ENCODE measurements around the gene FBXL15.

The FBXL15 gene

DNA sequence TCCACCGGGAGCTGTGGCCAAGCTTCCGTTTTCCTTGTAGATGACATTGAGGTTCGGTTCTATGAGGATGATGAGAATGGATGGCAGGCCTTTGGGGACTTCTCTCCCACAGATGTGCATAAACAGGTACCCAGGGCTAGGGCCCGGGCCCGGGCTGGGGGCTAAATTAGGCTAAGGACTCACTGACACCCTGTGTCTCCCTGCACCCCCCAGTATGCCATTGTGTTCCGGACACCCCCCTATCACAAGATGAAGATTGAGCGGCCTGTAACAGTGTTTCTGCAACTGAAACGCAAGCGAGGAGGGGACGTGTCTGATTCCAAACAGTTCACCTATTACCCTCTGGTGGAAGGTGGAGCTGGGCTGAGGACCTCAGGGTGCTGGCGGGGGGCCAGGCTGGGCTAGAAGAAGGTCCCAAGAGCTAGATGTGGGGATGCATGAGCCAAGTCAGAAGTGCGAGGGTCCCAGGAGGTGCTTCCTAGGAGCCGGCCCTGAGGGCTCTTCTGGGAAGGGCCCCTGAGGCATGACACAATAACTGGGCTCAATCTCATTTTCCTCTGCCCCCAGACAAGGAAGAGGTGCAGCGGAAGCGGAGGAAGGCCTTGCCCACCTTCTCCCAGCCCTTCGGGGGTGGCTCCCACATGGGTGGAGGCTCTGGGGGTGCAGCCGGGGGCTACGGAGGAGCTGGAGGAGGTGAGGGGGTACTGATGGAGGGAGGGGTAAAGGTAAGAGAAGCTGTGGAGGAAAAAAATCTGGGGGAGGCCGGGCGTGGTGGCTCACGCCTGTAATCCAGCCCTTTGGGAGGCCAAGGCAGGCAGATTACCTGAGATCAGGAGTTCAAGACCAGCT, 22.2 kb upstream of the FBXL15 start:
- no peak for DNase-seq

DNA sequence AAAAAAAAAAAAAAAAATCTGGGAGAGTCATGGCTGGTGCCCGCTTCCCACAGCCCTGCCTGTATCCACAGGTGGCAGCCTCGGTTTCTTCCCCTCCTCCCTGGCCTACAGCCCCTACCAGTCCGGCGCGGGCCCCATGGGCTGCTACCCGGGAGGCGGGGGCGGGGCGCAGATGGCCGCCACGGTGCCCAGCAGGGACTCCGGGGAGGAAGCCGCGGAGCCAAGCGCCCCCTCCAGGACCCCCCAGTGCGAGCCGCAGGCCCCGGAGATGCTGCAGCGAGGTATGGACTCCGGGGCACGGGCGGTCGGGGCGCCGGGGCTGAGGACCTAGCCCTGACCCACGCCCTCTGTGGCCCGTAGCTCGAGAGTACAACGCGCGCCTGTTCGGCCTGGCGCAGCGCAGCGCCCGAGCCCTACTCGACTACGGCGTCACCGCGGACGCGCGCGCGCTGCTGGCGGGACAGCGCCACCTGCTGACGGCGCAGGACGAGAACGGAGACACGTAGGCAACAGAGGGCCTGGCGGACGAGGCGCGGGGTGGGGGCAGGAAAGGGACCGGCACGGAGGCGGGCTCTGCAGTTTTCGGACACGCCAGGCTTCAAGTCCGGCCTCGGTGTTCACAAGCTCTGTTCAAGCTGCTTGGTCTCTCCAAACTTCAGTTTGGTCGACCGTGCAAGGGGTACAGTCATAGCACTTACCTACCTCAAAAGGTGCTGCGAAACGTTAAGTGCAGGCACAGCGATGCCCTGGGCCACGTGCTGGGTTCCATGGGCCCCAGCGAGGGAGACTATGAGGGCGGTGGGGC, 21.2 kb upstream of the FBXL15 start:
- DNase-seq, result peak; percentile 82

DNA sequence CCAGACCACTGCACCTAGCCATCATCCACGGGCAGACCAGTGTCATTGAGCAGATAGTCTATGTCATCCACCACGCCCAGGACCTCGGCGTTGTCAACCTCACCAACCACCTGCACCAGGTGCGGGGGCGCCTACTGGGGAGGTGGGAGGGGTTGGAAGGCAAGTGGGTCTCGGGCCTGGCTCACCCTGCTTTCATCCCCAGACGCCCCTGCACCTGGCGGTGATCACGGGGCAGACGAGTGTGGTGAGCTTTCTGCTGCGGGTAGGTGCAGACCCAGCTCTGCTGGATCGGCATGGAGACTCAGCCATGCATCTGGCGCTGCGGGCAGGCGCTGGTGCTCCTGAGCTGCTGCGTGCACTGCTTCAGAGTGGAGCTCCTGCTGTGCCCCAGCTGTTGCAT, 20.6 kb upstream of the FBXL15 start:
- DNase-seq, result no peak

DNA sequence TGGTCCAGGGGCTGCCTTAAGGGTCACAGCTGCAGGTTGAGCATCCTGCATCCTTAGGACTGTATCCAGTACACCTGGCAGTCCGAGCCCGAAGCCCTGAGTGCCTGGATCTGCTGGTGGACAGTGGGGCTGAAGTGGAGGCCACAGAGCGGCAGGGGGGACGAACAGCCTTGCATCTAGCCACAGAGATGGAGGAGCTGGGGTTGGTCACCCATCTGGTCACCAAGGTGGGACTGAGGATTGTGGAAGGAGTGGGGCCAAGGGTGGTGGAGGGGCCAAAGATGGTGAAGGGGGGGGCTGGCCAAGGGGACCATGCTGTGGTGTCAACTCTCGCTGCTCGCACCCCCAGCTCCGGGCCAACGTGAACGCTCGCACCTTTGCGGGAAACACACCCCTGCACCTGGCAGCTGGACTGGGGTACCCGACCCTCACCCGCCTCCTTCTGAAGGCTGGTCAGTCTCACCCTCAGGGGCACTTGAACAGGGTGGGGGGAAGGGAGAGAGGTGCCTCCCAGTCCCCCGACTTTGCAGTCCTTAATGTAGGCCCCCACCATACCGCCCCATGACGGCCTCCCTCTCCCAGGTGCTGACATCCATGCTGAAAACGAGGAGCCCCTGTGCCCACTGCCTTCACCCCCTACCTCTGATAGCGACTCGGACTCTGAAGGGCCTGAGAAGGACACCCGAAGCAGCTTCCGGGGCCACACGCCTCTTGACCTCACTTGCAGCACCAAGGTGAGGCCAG, 19.9 kb upstream of the FBXL15 start:
- no peak for DNase-seq

DNA sequence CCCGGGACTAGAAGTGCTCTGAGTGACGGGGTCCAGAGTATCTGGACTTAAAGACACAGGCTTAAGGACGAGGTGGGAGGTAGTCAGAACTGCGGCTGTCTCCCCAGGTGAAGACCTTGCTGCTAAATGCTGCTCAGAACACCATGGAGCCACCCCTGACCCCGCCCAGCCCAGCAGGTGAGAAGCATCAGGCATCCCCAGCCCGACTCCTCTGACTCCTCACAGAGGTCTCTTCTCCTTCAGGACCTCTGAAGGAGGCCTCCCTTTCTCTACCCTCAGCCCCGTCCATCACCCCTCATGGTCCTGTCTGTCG, 19.3 kb upstream of the FBXL15 start:
- DNase-seq, result no peak

DNA sequence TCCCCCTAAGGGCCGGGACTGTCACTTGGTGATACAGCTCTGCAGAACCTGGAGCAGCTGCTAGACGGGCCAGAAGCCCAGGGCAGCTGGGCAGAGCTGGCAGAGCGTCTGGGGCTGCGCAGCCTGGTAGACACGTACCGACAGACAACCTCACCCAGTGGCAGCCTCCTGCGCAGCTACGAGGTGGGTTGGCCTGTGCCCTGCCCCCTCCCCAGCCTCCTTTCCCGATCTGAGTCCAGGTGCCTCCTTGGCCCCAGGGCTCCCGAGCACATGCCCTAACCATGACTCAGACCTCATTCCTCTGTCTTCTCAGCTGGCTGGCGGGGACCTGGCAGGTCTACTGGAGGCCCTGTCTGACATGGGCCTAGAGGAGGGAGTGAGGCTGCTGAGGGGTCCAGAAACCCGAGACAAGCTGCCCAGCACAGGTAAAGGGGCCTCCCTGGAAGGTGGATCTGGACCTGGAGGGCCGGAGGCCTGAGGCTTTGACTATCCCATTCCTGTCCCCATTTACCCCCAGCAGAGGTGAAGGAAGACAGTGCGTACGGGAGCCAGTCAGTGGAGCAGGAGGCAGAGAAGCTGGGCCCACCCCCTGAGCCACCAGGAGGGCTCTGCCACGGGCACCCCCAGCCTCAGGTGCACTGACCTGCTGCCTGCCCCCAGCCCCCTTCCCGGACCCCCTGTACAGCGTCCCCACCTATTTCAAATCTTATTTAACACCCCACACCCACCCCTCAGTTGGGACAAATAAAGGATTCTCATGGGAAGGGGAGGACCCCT, 18.7 kb upstream of the FBXL15 start:
- DNase-seq, result peak; percentile 95

DNA sequence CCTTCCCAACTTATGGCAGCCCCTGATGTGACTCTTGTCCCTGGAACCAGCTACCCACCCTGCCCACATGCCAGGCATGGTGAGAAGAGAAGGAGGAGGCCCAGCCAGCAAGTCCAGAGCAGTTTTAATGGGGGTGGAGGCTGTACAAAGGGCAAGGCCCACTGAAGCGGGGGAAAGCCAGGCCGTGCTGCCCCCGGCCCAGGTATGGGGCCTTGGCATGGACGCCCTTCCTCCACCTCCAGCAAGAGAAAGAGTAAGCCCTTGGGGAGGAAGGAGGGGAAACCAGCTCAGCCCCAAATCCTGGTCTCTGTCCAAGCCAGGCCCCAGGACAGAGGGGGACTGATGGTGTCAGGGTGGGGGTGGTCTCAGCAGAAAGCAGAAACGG, 18.1 kb upstream of the FBXL15 start:
- no peak for DNase-seq

DNA sequence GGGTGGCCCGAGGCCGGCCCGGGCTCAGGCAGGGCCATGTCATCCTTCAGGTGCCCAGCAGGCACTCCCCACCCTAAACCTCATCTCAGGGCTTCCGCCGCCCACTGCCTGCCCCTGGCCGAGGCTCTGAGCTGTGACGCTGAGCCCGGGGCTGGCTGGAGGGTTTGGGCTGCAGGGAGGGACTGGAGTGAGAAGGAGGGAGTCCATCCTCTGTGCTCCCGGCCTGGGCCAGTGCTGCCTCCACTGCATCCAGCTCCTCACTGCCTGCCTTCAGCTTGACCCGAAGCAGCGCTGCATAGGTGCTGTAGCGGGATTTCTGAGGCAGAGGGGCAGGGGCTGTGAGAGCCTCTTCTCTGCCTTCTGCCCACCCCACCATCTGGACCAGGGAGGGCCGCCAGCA, 17.5 kb upstream of the FBXL15 start:
- no peak for DNase-seq

DNA sequence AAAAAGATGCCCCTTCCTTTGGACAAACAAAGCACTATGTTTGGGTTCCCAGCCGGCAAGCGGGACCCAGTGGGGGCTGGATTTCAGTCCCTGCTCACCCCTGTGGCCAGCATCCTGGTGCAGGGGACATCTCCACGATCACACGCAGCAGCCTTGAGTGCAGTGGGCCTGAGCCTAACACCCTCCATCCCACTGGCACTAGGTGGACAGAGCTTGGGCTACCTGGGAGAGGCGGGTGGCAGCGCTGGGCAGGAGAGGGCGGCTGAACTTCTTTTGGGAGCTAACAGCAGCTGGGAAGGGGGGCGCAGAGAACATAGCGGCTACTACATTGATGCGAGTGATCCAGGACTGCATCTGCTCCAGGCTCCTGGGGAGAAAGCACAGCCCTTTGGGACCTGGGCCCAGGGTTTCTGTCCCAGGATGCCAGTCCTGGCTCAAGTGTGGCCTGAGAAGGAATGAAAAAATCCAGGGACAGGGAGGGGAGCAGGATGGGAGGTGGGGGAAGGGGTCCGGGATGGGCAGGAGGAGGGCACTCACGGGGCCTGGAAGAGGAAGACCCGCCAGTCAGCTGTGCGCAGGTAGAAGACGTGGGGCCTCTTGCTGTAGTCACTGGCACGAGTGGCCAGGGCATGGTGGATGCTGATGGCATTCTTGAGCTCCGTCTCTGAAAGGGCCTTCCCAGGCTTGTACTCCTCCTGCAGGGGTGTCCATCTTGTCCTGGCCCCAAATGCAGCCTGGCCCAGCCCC, 16.1 kb upstream of the FBXL15 start:
- DNase-seq, result no peak

DNA sequence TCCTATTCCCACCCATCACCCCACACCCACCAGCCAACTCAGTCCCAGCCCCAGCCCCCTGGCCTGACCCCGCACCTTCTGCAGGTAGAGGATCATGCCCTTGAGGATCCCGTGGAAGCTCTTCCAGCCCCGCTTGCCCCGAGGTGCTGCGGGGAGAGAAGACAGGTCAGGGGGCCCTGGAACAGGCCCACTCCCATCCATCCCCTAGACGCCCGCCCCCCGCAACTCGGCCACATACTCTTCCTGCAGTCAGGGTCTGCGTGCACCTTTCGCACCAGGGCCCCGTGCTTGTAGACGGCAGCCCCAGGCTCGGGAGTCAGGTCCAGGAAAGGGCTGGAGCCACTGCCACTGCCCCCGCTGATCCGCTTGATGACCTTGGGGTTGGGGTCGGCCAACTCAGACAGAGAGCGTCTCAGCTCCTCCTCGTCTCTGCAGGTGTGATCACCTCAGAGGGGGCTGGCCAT, 15.5 kb upstream of the FBXL15 start:
- DNase-seq, result no peak

DNA sequence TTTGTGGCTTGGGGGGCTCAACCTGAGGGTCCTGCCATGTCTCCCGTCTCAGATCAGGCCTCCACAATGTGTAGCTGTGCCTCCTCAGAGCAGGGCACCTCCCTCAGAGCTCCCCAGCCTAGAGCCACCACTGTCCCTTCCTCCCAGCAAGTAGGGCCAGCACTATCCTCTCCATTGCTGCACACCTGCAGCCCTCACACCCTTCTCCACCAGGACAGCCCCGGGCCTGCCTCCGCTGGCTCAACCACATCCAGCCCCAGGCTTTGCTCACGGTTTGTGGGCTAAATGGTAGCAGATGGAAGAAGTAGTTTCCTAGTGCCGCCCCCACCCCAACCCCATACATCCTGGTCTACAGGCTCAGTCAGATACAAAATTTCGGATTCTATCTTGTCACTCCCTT, 15.0 kb upstream of the FBXL15 start:
- no peak for DNase-seq

DNA sequence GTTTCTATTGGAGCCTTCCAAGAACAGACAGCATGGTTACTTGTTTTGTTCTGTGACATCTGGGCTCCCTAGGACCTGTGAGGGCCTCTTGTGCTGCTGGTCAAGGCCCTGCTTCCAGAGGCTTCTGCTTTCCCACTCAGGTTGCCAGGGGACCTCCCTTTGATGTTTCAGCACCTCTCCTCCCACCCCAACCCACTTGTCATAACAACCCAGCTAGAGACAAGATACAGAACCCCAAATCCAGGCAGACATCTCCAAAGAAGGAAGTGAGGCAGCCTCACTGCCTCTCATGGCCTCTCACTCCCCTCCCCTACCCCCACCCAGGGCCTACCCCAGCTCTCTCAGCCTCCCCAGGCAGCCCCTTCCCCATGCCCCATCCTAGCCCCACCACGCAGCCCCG, 13.8 kb upstream of the FBXL15 start:
- no peak for DNase-seq

DNA sequence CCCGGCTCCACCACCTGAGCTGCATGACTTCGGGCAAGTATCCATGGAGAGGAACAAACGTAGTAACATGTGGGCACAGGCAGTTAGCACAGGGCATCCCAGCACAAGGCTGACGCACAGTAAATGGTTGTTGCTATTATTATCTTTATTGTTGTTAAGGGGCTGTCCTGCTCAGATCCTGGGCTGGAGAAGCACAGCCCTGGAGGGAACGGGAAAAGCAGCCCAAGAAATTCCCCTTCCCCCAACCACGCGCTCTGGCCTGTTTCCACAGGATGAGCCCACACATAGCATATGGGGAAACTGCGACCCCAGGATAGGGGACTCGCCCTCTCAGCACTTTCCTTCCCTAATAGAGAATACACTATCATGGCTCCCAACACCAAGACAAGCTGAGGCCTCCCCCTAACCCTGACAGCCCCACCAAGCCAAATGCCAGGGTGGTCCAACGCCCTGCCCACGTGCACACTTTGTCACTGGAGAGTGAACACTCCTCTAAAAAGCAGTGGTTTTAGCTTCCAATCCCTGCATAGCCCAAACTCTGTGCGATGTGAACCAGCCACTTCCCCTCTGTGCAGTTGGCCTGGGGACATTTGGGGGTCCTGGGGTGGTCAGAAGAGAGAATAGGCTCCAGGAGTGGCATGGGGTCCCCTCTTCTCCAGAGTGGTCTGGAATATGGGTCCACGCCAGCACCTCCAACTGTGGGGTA, 13.1 kb upstream of the FBXL15 start:
- no peak for DNase-seq

DNA sequence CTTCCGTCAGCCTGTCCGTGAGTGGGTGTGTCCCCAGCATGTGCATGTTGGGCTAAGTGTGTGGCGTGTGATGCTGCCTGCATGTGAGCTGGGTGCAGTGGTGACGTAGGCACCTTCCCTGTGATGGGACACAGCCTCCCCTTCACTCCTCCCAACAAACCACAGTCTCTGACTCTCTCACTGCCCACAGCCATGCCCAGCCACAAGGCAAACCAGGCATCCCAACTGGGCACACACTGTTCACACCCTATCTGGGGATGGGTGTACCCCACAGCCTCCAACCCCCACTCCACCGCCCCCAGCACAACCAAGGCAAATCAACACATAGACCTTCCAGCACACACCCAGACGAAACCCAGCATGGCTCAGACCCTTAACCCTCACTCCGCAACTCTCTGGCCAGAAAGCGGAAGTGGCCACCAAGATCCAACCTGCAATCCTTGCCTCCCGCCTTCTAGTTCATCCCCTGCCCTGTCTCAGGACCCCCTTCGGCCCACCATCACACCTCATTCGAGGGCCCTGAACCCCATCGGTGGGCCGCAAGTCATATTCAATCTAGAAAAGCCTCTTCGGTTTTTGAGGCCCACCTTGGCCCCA, 12.4 kb upstream of the FBXL15 start:
- DNase-seq, result no peak

DNA sequence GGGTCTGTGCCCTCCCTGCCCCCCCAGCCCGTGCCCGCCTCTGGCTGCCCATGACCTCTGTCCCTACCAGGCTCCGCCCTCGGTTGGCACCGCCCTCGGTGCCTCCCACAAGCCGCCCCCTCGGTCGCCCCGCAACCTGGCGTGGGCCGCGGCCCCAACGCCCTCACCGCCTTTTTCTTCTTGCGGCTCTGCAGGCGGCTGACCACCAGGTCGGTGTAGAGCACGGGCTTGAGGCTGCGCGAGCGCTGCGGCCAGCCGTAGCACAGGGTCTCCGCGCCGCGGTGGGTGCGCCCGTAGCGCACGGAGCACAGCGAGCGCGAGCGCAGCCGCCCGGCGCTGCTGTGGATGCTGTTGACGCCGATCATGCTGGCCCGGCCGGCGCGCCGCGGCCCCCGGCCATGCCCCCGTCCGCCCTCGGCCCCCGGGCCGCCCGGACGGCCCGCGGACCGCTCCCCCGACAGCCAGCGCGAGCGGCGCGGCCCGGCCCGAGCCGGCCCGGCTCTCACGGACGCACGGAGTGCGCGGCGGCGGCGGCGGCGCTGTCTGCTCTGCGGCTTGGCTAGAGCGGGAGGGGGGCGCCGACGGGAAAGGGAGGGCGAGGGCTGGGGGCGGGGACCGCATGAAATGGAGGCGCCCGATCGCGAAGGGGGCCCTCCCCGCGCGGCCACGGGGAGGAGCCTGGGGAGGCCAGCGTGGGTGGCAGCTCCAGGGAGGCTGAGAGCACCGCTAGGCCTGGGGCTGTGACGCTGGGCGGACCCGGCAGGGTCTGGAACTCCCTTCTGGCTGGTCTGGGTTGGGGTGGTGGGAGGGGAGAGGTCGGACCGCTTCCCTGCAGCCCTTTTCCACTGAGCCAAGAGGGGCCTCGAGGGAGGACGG, 11.7 kb upstream of the FBXL15 start:
- no peak for DNase-seq

DNA sequence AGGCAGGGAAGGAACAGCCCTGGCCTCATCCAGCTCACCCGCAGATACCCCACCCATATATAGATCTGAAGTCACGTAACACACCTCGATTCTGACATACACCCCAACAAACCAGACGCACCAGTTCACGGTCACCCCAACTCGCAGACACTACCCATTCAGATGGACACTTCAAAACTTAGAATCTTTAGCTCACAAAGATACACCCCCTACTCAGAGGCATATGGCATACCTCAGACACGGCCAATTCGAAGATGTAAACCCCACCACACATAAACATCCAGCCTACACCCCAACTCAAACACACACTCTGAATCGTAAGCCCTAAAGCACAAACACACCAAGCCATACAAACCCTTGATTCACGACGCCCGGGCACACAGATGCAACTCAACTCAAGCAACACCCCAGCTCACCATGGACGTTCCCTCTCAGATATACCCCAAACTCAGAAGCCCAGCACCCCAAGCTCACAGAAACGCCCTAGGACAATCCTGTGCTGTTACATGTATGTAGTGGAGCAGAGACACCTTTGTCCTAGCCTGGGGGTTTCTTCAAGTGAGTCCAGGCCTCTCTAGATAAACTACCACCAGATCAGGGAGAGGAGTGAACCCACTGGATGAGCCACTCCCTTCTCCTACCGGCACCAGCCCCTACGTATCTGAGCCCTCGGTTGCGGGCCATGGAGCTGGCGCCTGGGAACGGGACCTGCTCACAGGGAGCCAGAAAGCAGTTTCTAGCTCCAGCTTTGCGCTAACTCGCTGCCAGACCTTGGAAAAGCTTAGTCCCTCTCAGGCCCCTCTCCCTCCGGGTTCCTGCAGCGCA, 10.8 kb upstream of the FBXL15 start:
- DNase-seq, result no peak

DNA sequence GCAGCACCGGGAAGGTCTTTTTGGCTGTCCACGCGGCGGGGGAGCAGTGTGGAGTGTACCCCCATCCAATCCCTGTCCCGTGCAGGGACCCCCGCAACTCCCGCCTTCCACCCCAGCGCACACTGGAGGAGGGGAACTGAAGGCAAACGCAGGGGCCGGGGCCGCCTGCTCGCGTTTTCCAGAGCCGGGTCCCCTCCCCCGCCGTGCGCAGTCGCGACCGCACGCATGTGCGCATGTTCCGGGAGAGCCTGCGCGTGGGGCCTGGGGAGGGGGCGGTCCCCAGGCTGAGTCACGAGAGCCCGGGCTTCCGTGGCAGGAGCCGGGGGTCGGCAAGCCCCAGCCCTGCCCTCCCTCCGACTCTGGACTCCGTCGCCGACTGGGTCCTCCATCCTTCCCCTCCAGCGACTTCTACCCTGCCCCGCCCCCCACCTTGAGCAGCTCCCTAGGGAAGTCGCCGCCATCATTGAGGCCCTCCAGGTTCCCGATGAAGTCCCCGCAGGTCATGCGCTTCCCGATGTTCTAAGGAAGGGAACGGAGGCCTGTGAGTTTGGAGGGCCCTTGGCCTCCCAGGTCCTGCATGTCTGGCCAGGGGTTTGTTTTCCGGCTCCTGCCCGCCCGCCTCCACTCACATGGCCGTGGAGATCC, 10.1 kb upstream of the FBXL15 start:
- DNase-seq, result no peak
